GM21619 (cell line): ENCODE results near the gene CNNM2.
"Not testable (repeated sequence)": the region's sequence is repeated elsewhere in the genome, so short reads cannot be mapped to it uniquely, and the experiment has no call there.

ENCODE experiments used
- ATAC-seq: cut with Tn5 transposase; IDR thresholded peaks from one replicate; pipeline ENCODE4 v1.9.1; 2021; ENCODE audit not compliant: unreplicated experiment

CNNM2 gene

GRCh38 chr10:103130910-103131309 is 212.8 kb downstream of the CNNM2 start:
- ATAC-seq: no peak

GRCh38 chr10:103135168-103135567 is 217.1 kb downstream of the CNNM2 start:
- ATAC-seq: not testable (repeated sequence)

- ATAC-seq: no peak
Measured at GRCh38 chr10:103139803-103140202, 221.7 kb downstream of the CNNM2 start.
